Measurements from ENCODE around the gene RFFL. TPM values are rescaled to one million over a fixed set of nuclear protein-coding genes. Genes with fewer than 3 reads are reported as not detected.
"Not testable (repeated sequence)": the region's sequence is repeated elsewhere in the genome, so short reads cannot be mapped to it uniquely, and the experiment has no call there.

Gene RFFL
- total RNA-seq, 2 experiments from 2014 or later = 47.7 to 52.2 TPM

- no peak for DNase-seq
- Mint-ChIP-seq H3K36me3 (peaks cover 29% of the 10 kb centered on the region), H3K4me1 (peaks cover 28% of the 10 kb centered on the region), H3K27me3 (no peaks in the 10 kb centered on the region), H3K4me3 (no peak overlapping the region), H3K27ac (no peak overlapping the region), H3K9me3 (ENCODE audit: low read depth) (no peaks in the 10 kb centered on the region)
- no peak for ATAC-seq
- CTCF ChIA-PET = interaction anchor here (3.0 kb wide), 1 partner anchor 8 kb away, joined by 14 read pairs; no protein-coding TSS in a partner anchor
Measured at GRCh38 chr17:35030780-35031179, 32.7 kb downstream of the RFFL start.

DNA sequence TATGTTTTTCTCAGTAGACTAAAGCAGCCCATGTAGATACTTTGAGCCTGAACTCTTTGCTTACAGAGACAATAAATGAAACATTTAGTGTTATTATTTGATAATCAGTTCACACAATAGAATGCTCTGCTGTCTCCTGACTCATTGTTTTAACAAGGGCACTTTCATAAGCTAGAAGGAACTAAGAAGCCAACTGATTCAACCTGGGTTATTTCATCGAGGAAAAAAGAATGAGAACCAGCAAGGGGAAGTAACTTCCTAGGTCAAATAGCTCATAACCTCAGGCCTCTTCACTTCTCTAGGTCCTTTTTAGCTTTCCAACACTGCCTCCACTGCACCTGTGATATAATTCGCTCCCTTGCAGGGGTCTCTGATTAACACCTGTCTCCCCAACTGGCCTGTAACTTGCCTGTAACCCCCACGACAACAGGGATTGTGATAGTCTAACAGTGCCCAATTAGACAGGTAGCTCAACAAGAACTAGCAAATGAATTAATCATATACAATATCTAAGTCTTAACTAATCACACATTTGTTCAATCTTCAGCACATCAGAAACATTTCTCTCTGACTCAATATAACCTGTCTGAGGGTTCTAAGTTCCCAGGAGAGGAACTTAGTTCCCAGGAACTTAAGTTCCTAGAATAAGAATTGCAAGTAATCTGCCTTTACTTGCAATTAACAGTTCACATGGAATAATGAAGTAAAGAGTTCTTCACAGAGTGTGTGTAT, 34.8 kb downstream of the RFFL start:
- ATAC-seq = peak; percentile 39
- Mint-ChIP-seq H3K4me1 (peaks cover 43% of the 10 kb centered on the region), H3K27ac (peak overlapping the region; percentile 86)

DNA sequence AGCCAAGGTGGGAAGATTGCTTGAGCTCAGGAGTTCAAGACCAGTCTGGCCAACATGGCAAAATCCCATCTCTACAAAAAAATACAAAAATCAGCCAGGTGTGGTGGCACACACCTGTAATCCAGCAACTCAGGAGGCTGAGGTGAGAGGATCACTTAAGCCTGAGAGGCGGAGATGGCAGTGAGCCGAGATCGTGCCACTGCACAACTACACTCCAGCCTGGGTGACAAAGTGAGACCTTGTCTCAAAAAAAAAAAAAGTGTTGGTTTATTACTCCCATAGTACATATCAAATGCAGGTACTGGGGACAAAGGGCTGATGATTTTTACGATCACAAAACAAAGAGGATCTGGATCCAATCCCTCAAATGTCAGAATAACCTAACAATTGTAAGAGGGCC, 35.4 kb downstream of the RFFL start:
- Mint-ChIP-seq H3K4me1 (peaks cover 47% of the 10 kb centered on the region), H3K27ac (peak overlapping the region; percentile 86), H3K36me3 (peaks cover 34% of the 10 kb centered on the region)
- not testable (repeated sequence) for H3K27me3 Mint-ChIP-seq; H3K4me3 Mint-ChIP-seq; DNase-seq; ATAC-seq; H3K9me3 Mint-ChIP-seq (ENCODE audit: low read depth)
- CTCF ChIA-PET = interaction anchor here (0.7 to 1.6 kb wide), 4 partner anchors 12 to 280 kb away, joined by 3 to 4 read pairs (median 3); partner anchors contain the start of gene RFFL

More for the DNA sequence above, 34.8 kb downstream of the RFFL start:
- CTCF ChIA-PET = interaction anchor here (0.7 to 1.6 kb wide), 4 partner anchors 12 to 37 kb away, joined by 3 to 4 read pairs (median 3); partner anchors contain the start of gene RFFL
- H3K27me3 Mint-ChIP-seq = no peaks in the 10 kb centered on the region
- no peak overlapping the region for H3K4me3 Mint-ChIP-seq
- DNase-seq = no peak
- no peaks in the 10 kb centered on the region for H3K9me3 Mint-ChIP-seq (ENCODE audit: low read depth)
- peaks cover 35% of the 10 kb centered on the region for H3K36me3 Mint-ChIP-seq

DNA sequence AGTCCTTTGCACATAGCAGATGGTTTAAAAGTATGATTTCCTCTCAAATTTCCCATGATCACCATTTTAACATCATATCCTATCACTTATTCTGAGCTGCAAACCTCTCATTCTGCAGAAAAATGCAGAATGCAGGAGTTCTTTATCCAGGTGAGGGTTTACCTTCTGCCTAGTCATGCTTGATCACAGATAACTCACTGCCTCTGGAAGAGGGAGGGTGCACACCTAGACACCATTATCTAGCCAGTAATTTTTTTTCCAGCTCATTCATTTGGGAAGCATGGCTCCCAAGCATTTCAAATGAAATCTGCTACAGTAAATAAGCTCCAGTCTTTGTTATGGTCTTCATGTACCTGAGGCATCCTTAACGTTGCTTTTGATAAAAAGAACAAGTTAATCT, 38.0 kb downstream of the RFFL start:
- CTCF ChIA-PET = interaction anchor here (0.6 to 1.3 kb wide), 4 partner anchors 22 to 281 kb away, joined by 3 to 4 read pairs (median 4); no protein-coding TSS in a partner anchor
- H3K4me3 Mint-ChIP-seq = no peak overlapping the region
- H3K27ac Mint-ChIP-seq = no peak overlapping the region
- no peaks in the 10 kb centered on the region for H3K9me3 Mint-ChIP-seq (ENCODE audit: low read depth)
- ATAC-seq (no peak), DNase-seq (no peak)
- H3K27me3 Mint-ChIP-seq = no peaks in the 10 kb centered on the region
- H3K4me1 Mint-ChIP-seq = peaks cover 64% of the 10 kb centered on the region
- H3K36me3 Mint-ChIP-seq = peaks cover 30% of the 10 kb centered on the region

DNA sequence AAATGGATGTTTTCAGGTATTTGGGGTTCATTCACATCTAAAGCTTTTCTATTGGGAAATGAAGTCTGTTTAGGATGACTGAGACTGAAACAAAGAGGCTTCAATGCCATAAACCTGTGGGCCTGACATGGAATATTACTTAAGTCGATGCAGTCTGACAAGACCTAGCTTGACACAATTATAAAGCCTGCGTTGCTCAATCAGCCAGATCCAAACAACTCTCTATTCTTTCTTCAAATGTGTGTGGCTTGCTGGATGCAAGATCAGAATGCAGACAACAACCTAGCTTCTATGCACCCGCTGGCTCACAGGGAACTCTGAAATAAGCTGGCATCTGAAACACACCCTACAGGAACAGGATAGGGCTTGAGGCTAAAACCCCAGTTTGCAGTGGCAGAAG, 40.0 kb downstream of the RFFL start:
- H3K4me1 Mint-ChIP-seq = peaks cover 61% of the 10 kb centered on the region
- H3K36me3 Mint-ChIP-seq = peaks cover 38% of the 10 kb centered on the region
- CTCF ChIA-PET = interaction anchor here (0.7 to 3.3 kb wide), 19 partner anchors 9 to 96 kb away, joined by 3 to 40 read pairs (median 7); partner anchors contain the start of genes LIG3 and RAD51D
- no peaks in the 10 kb centered on the region for H3K27me3 Mint-ChIP-seq
- H3K9me3 Mint-ChIP-seq (ENCODE audit: low read depth) = no peaks in the 10 kb centered on the region
- no peak for DNase-seq
- ATAC-seq = no peak
- H3K27ac Mint-ChIP-seq = peak overlapping the region; percentile 98
- no peak overlapping the region for H3K4me3 Mint-ChIP-seq

DNA sequence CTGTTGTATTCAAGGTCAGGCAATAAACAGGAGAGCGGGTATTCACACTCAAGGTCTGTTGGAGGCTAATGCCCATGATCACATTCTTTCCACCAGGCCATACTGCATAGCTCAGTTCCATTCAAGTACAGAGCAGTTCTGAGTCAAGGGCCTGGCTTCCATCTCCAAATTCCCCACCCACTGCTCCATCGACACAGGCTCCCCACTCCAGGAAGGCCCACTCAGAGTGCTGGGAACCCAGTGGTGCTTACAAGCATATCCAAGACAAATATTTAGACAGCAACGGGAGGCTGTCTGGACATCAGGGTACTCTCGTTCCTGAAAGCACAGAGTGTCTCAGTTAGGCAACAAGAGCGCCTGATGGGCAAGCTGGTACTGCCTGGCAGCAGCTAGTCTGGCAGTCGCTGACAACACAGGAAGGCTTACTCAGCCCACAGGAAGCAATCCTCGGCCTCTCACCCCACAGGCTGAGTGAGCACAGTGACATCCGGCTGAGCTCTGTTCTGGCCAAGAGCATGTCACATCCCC, 40.9 kb downstream of the RFFL start:
- H3K4me1 Mint-ChIP-seq = peaks cover 56% of the 10 kb centered on the region
- H3K27me3 Mint-ChIP-seq = no peaks in the 10 kb centered on the region
- H3K27ac Mint-ChIP-seq = peak overlapping the region; percentile 98
- ATAC-seq (peak; percentile 100), DNase-seq (peak; percentile 93)
- CTCF ChIA-PET = interaction anchor here (0.7 to 3.3 kb wide), 25 partner anchors 8 to 97 kb away, joined by 3 to 40 read pairs (median 5); partner anchors contain the start of genes LIG3, RAD51D and RFFL
- H3K36me3 Mint-ChIP-seq = peaks cover 39% of the 10 kb centered on the region
- no peaks in the 10 kb centered on the region for H3K9me3 Mint-ChIP-seq (ENCODE audit: low read depth)
- H3K4me3 Mint-ChIP-seq = peak overlapping the region; percentile 60

DNA sequence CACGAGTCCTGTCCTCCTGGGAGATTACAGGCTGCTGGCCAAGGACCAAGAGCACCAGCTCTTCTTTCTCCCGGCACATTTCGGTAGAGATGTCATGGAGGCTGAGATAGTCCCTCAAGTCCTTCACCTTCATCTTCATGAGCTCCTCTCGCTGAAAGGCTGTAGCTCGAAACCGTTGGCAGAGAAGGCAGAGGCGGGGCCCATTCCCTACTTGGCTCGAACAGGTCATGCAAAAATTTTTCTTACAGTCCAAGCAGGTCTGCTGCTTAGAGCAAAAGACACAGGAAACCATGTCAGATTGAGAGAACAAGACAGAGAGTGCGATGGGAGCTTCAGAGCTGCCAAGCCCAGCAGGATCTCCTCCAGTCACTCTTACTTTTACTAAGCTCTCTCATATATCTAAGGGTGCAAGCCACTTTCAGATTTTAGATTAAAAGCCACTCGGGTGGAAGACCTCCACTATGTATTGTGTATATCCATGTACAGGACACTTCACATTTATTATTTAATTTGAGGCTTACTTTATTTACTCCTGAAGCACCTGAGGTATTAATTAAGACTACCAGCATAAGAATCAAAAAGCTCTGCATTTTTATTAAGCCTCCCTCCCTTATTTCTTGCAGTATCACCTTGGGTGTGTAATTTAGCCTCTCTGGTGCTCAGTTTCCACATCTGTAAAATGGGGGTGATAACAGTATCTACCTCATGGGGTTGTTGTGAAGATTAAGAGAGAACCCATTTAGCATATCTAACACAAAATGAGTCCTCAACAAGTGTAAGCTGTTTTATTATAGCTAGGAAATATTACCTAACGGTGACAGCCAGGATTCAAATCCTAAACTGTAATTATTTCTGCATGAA, 41.8 kb downstream of the RFFL start:
- no peaks in the 10 kb centered on the region for H3K9me3 Mint-ChIP-seq (ENCODE audit: low read depth)
- H3K4me3 Mint-ChIP-seq = no peak overlapping the region
- H3K27ac Mint-ChIP-seq = peak overlapping the region; percentile 98
- peaks cover 38% of the 10 kb centered on the region for H3K36me3 Mint-ChIP-seq
- H3K4me1 Mint-ChIP-seq = peaks cover 53% of the 10 kb centered on the region
- no peak for DNase-seq
- no peak for ATAC-seq
- H3K27me3 Mint-ChIP-seq = no peaks in the 10 kb centered on the region
- CTCF ChIA-PET = interaction anchor here (0.6 to 3.3 kb wide), 18 partner anchors 9 to 98 kb away, joined by 3 to 40 read pairs (median 8); partner anchors contain the start of genes LIG3, RAD51D and RFFL

DNA sequence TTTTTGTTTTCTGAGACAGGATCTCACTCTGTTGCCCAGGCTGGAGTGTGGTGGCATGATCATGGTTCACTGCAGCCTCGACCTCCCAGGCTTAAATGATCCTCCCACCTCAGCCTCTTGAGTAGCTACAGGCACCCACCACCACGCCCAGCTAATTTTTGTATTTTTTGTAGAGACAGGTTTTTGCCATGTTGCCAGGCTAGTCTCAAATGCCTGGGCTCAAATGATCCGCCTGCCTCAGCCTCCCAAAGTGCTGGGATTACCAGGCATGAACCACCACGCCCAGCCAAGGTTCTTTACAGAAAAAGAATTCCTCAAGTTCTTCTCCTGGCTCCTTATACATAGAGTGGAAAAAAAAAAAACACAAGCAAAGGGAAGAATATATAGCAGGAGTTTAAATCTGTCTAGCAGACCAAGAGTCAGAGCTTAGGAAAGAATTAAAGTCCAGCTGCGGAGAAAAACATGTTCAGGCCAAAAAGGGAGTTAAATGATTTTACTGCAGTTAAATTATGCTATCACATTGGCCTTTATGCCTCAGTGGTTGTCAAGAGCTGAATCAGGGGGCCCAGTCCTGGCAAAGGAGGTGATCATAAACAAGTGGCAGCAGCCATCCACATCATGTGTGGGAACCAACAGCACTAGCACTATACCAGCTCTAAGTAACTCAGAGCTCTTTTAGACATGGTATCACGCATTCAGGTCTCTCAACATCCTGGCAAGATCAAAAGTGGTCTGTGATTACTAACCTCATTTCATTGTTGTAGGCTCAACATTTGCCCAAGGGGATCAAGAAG, 43.9 kb downstream of the RFFL start:
- DNase-seq = no peak
- CTCF ChIA-PET = interaction anchor here (0.8 to 1.2 kb wide), 4 partner anchors 23 to 99 kb away, joined by 3 to 5 read pairs (median 3); no protein-coding TSS in a partner anchor
- no peak overlapping the region for H3K27ac Mint-ChIP-seq
- H3K4me3 Mint-ChIP-seq = no peak overlapping the region
- no peak for ATAC-seq
- no peaks in the 10 kb centered on the region for H3K9me3 Mint-ChIP-seq (ENCODE audit: low read depth)
- no peaks in the 10 kb centered on the region for H3K27me3 Mint-ChIP-seq
- H3K4me1 Mint-ChIP-seq = peaks cover 45% of the 10 kb centered on the region
- H3K36me3 Mint-ChIP-seq = peaks cover 44% of the 10 kb centered on the region

DNA sequence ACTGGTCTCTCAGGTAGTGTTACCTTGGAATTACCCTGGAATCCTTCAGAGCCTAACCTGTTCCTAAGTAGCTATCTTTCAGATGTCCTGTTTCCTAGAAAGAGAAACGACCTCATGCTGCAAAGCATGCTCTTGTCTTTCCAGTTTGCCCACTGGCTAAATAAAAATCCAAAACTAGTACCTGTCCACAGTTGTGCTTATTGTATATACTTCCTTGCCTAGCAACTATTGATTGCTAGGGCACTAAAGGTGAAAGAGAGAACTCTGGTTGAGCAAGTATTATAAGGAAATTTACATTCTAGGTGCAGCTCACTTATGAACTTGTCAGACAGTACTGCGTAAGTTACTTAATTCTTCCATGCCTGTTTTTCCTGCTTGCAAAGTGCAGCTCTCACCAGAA, 44.7 kb downstream of the RFFL start:
- Mint-ChIP-seq H3K4me3 (no peak overlapping the region), H3K27ac (no peak overlapping the region)

DNA sequence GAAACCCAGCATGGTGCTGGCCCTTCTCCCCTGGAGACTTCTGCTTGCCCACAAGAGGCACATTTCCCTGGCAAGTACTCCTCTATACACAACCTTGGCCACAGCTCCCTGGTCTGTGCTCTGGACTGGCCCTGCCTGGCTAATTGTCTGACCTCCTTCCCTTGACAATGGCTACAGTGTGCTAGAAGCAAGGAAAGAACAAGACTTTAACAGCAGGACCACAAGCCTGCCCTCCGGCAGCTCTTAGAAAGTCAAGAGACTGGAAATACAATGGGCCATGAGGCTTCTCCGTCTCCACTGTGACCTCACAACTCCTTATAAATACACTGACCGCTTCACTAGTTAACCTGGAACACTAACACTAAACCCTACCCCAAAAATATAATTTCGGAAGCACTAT, 46.5 kb downstream of the RFFL start:
- Mint-ChIP-seq H3K4me3 (no peak overlapping the region), H3K36me3 (peaks cover 50% of the 10 kb centered on the region), H3K27me3 (no peaks in the 10 kb centered on the region), H3K9me3 (ENCODE audit: low read depth) (no peaks in the 10 kb centered on the region), H3K27ac (no peak overlapping the region), H3K4me1 (peaks cover 20% of the 10 kb centered on the region)
- CTCF ChIA-PET = no interaction called here
- DNase-seq = no peak
- ATAC-seq = no peak

More for the DNA sequence above, 44.7 kb downstream of the RFFL start:
- H3K9me3 Mint-ChIP-seq (ENCODE audit: low read depth) = no peaks in the 10 kb centered on the region
- peaks cover 38% of the 10 kb centered on the region for H3K4me1 Mint-ChIP-seq
- CTCF ChIA-PET = interaction anchor here (0.9 to 1.2 kb wide), 2 partner anchors 45 to 71 kb away, joined by 3 to 5 read pairs; no protein-coding TSS in a partner anchor
- DNase-seq (no peak), ATAC-seq (no peak)
- H3K36me3 Mint-ChIP-seq = peaks cover 45% of the 10 kb centered on the region
- H3K27me3 Mint-ChIP-seq = no peaks in the 10 kb centered on the region

DNA sequence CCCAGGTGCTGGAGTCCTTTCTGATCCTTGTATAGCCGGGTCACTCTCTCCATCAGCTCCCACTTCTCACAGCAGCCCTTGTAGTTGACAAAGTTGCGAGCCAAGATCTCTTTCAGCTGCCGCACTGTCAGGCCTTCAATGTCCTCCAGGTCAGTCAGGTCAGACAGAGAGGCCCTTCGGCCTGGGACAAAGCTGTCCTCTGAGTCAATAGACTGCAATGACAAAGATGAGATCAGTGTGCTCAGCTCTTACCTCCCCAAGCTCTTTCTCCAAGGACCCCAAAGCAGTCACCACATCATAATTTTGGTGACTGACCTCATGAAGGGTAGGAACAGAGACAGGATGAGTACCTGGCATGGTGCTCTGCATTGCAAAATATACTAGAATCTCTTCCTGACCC, 47.1 kb downstream of the RFFL start:
- Mint-ChIP-seq H3K27ac (no peak overlapping the region), H3K27me3 (no peaks in the 10 kb centered on the region), H3K4me3 (no peak overlapping the region), H3K36me3 (peaks cover 53% of the 10 kb centered on the region), H3K4me1 (peaks cover 13% of the 10 kb centered on the region), H3K9me3 (ENCODE audit: low read depth) (no peaks in the 10 kb centered on the region)
- DNase-seq (no peak), ATAC-seq (no peak)
- CTCF ChIA-PET = interaction anchor here (0.9 kb wide), 1 partner anchor 17 kb away, joined by 3 read pairs; no protein-coding TSS in a partner anchor

DNA sequence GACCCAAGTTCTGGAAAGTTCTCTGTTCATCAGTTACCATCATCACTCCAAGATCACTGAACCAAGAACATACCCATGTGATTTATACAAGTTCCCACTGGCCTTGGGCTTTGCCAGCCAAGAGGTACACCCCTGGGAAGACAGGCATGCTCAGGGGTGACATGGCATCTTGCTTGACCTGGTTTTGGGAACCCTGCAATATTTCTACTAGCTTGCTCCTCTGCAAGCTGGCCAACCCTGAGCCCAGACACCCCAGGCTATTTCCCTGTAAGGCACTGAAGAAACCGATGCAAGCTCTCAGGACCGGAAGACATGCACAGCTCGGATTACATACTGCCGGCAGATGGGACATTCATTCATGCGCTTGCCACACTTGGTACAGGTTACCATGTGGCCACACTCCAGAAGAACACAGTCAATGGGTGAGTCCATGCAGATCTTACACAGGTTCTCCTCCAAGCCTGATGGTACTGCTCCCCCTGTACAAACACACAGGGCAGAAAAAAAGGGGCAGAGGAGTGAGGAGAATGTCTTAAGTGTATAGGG, 51.8 kb downstream of the RFFL start:
- Mint-ChIP-seq H3K27ac (peak overlapping the region; percentile 6), H3K4me3 (no peak overlapping the region), H3K4me1 (no peaks in the 10 kb centered on the region), H3K9me3 (ENCODE audit: low read depth) (no peaks in the 10 kb centered on the region), H3K36me3 (peaks cover 58% of the 10 kb centered on the region), H3K27me3 (no peaks in the 10 kb centered on the region)
- CTCF ChIA-PET = interaction anchor here (2.0 kb wide), 1 partner anchor 13 kb away, joined by 8 read pairs; no protein-coding TSS in a partner anchor
- DNase-seq = no peak
- ATAC-seq = no peak

Data from activated CD8-positive, alpha-beta memory T cell treated with anti-CD3 and anti-CD28 coated beads, Interleukin-2, amount 10 ng/mL, durations not matched to agents 7 days and 5 days (primary cell).